BJ (cell line): Measurements from ENCODE around the gene KDM3B. TPM values are rescaled to one million over a fixed set of nuclear protein-coding genes. Genes with fewer than 3 reads are reported as not detected.
A peak's percentile ranks its signal among the peaks of the same experiment; 100 is the strongest.
"Not testable (repeated sequence)": the region's sequence is repeated elsewhere in the genome, so short reads cannot be mapped to it uniquely, and the experiment has no call there.

Source experiments
- CTCF ChIA-PET: fragments of 350-600 bp; formaldehyde crosslinking; extraction: SDS; loops from one replicate; lab custom pipeline; 2021; ENCODE audit warnings: antibody characterized with exemption, inconsistent platforms; lab: Yijun Ruan, JAX
- POLR2A ChIA-PET: fragments of 300-600 bp; sonication (Branson Sonifier 250); formaldehyde crosslinking; extraction: SDS; loops from one replicate; lab custom pipeline; 2021; ENCODE audit warnings: antibody characterized with exemption; lab: Charles Lee
- DNase-seq: peaks from one replicate; pipeline ENCODE4 v3.0.0-alpha.2; 2011; ENCODE audit warnings: low read depth
- H3K27me3 ChIP-seq: 2 replicates; pipeline ENCODE4 v1.6.0; 2011; ENCODE audit warnings: low read length; ENCODE audit not compliant: control insufficient read depth, insufficient read depth
- H3K36me3 ChIP-seq: 2 replicates; pipeline ENCODE4 v1.5.1; 2011; ENCODE audit warnings: low read length; ENCODE audit not compliant: control insufficient read depth, insufficient read depth
- H3K4me3 ChIP-seq: 2 replicates; pipeline ENCODE4 v1.5.1; 2011; ENCODE audit warnings: low read depth, mild to moderate bottlenecking, control low read depth, low read length
- CTCF ChIP-seq: IDR thresholded peaks from 2 replicates; pipeline ENCODE4 v1.5.1; 2011; ENCODE audit warnings: low read depth, mild to moderate bottlenecking, control low read depth, inconsistent platforms, low read length, moderate library complexity; ENCODE audit not compliant: insufficient read depth
- polyA minus RNA-seq: library from RNA; depleted of rRNA, polyadenylated mRNA; stranded (reverse); fragments of >200 nt; gene quantifications from 2 replicates; pipeline ENCODE4 v1.2.3, GENCODE V29; 2011; rRNA and poly(A)+ RNA removed
- polyA plus RNA-seq: library from polyadenylated mRNA; depleted of rRNA; stranded (reverse); fragments of >200 nt; gene quantifications from 2 replicates; pipeline ENCODE4 v1.2.3, GENCODE V29; 2011; rRNA removed

Gene KDM3B
- polyA plus RNA-seq, result 20.4 and 21.2 TPM in 2 replicates
- polyA minus RNA-seq, result 23.3 and 27.8 TPM in 2 replicates

GRCh38 chr5:138352071-138352721 is at the start of gene KDM3B:
TSS of gene KDM3B (plus strand) at chr5:138352685. CDS start at chr5:138352796, 111 bp downstream.
- no peak for DNase-seq
- POLR2A ChIA-PET, result interaction anchor here (0.6 kb wide), 1 partner anchor 733 kb away, joined by 12 read pairs; no protein-coding TSS in a partner anchor
- TF ChIP-seq CTCF, result peak; percentile 98
- peak within 1 kb of the TSS; percentile 87 for H3K4me3 ChIP-seq
- peaks cover 3% of the 10 kb centered on the region for H3K36me3 ChIP-seq
- CTCF ChIA-PET, result interaction anchor here (0.6 to 6.5 kb wide), 18 partner anchors 10 to 313 kb away, joined by 3 to 118 read pairs (median 4); partner anchors contain the start of genes CDC25C and FAM53C
- no peaks in the 10 kb centered on the region for H3K27me3 ChIP-seq

- Histone ChIP-seq H3K27me3 (no peaks in the 10 kb centered on the region), H3K4me3 (no peak overlapping the region), H3K36me3 (no peaks in the 10 kb centered on the region)
- ChIA-PET POLR2A (no interaction called here), CTCF (interaction anchor here (2.0 kb wide), 1 partner anchor 20 kb away, joined by 6 read pairs; no protein-coding TSS in a partner anchor)
- DNase-seq, result no peak
- no peak for TF ChIP-seq CTCF
Measured at GRCh38 chr5:138303372-138303771, 49.1 kb upstream of the KDM3B start.

GRCh38 chr5:138305797-138306196 is 46.7 kb upstream of the KDM3B start:
- Histone ChIP-seq H3K27me3 (no peaks in the 10 kb centered on the region), H3K36me3 (no peaks in the 10 kb centered on the region), H3K4me3 (no peak overlapping the region)
- no peak for DNase-seq
- no peak for TF ChIP-seq CTCF
- ChIA-PET POLR2A (no interaction called here), CTCF (no interaction called here)

- Histone ChIP-seq H3K36me3 (no peaks in the 10 kb centered on the region), H3K4me3 (no peak overlapping the region), H3K27me3 (no peaks in the 10 kb centered on the region)
- no peak for DNase-seq
- CTCF ChIA-PET, result no interaction called here
- no peak for TF ChIP-seq CTCF
- POLR2A ChIA-PET, result no interaction called here
Measured at GRCh38 chr5:138315751-138316278, 36.7 kb upstream of the KDM3B start.

GRCh38 chr5:138316355-138316754 is 36.1 kb upstream of the KDM3B start:
- CTCF ChIA-PET, result interaction anchor here (0.7 kb wide), 1 partner anchor 249 kb away, joined by 3 read pairs; no protein-coding TSS in a partner anchor

GRCh38 chr5:138318211-138318610 is 34.3 kb upstream of the KDM3B start:
- DNase-seq, H3K27me3 ChIP-seq, POLR2A ChIA-PET, H3K4me3 ChIP-seq, H3K36me3 ChIP-seq: not testable (repeated sequence)
- CTCF ChIA-PET, result interaction anchor here (0.8 kb wide), 1 partner anchor 17 kb away, joined by 3 read pairs; no protein-coding TSS in a partner anchor

More at GRCh38 chr5:138316355-138316754, 36.1 kb upstream of the KDM3B start:
- H3K4me3 ChIP-seq, result no peak overlapping the region
- POLR2A ChIA-PET, result no interaction called here
- no peak for TF ChIP-seq CTCF
- no peaks in the 10 kb centered on the region for H3K36me3 ChIP-seq
- DNase-seq, result no peak
- no peaks in the 10 kb centered on the region for H3K27me3 ChIP-seq
